ENCODE data around the gene ST6GAL1.

- TF ChIP-seq CTCF (conservative IDR thresholded peaks at IDR 0.05; ENCODE audit: low read depth, low read length) (no peak), EZH2 (IDR thresholded peaks at IDR 0.05; ENCODE audit: borderline replicate concordance, low read depth, low read length, poor library complexity, severe bottlenecking) (no peak)
These were observed 115.7 kb downstream of the ST6GAL1 start for GRCh38 chr3:187046033-187046432.

All from A673 (cell line).